Mesenchymal stem cell (in vitro differentiated cells and primary cell): ENCODE measurements around the gene TMEM50B. TPM values are rescaled to one million over a fixed set of nuclear protein-coding genes. Genes with fewer than 3 reads are reported as not detected.
A peak's percentile ranks its signal among the peaks of the same experiment; 100 is the strongest.

ENCODE experiments used
- DNase-seq: peaks from one replicate; pipeline ENCODE4 v3.0.0-alpha.2; 2013
- H2AFZ ChIP-seq: one replicate; pipeline ENCODE4 v1.6.1; 2013; ENCODE audit warnings: low read depth, mild to moderate bottlenecking, control low read depth, inconsistent platforms, low read length, moderate library complexity
- H2AK5ac ChIP-seq: 2 replicates; pipeline ENCODE4 v1.6.1; 2013; ENCODE audit warnings: low read length, moderate library complexity, mild to moderate bottlenecking, inconsistent platforms; ENCODE audit not compliant: severe bottlenecking
- H2BK120ac ChIP-seq: one replicate; pipeline ENCODE4 v1.6.1; 2013; ENCODE audit warnings: low read depth, mild to moderate bottlenecking, inconsistent platforms, low read length, moderate library complexity
- H2BK12ac ChIP-seq, 2 experiments: one replicate each; pipeline ENCODE4 v1.6.1; 2013; ENCODE audit warnings: inconsistent platforms in 2 of 2, low read length in 2 of 2, mild to moderate bottlenecking in 2 of 2, moderate library complexity in 2 of 2, control low read depth in 1 of 2
- H2BK15ac ChIP-seq: one replicate; pipeline ENCODE4 v1.6.1; 2013; ENCODE audit warnings: mild to moderate bottlenecking, low read depth, inconsistent platforms; ENCODE audit not compliant: poor library complexity, severe bottlenecking
- H2BK5ac ChIP-seq: 2 replicates; pipeline ENCODE4 v1.6.1; 2013; ENCODE audit warnings: low read depth, mild to moderate bottlenecking, low read length, control low read depth, inconsistent platforms; ENCODE audit not compliant: poor library complexity, severe bottlenecking
- H3K14ac ChIP-seq, 2 experiments: one replicate each; pipeline ENCODE4 v1.6.1; 2013; ENCODE audit warnings: inconsistent platforms in 2 of 2, low read length in 2 of 2, control low read depth in 1 of 2, mild to moderate bottlenecking in 1 of 2, moderate library complexity in 1 of 2
- H3K18ac ChIP-seq, 2 experiments: one replicate each; pipeline ENCODE4 v1.6.1; 2013; ENCODE audit warnings: inconsistent platforms in 2 of 2, low read length in 2 of 2, control low read depth in 1 of 2, low read depth in 1 of 2, mild to moderate bottlenecking in 1 of 2
- H3K23ac ChIP-seq, 2 experiments: one replicate each; pipeline ENCODE4 v1.6.1; 2013; ENCODE audit warnings: inconsistent platforms in 2 of 2, low read length in 2 of 2, mild to moderate bottlenecking in 2 of 2, moderate library complexity in 2 of 2, control low read depth in 1 of 2
- H3K27ac ChIP-seq: 2 replicates; pipeline ENCODE4 v1.5.1; 2013; ENCODE audit warnings: mild to moderate bottlenecking, moderate library complexity, low read length, control low read depth, inconsistent platforms; ENCODE audit not compliant: poor library complexity, severe bottlenecking
- H3K27me3 ChIP-seq, 2 experiments: 2 replicates each; pipeline versions ENCODE4 v1.6.1 to v1.7.0; 2013; ENCODE audit warnings: low read length in 2 of 2, mild to moderate bottlenecking in 2 of 2, moderate library complexity in 2 of 2, control low read depth in 1 of 2, inconsistent platforms in 1 of 2; ENCODE audit not compliant: control insufficient read depth in 1 of 2, insufficient read depth in 1 of 2
- H3K36me3 ChIP-seq, 2 experiments: 2 replicates each; pipeline versions ENCODE4 v1.6.1 to v1.7.0; 2013; ENCODE audit warnings: low read length in 2 of 2, control low read depth in 1 of 2, inconsistent platforms in 1 of 2, low read depth in 1 of 2, mild to moderate bottlenecking in 1 of 2; ENCODE audit not compliant: insufficient read depth in 2 of 2, control insufficient read depth in 1 of 2
- H3K4ac ChIP-seq, 2 experiments: one replicate each; pipeline ENCODE4 v1.6.1; 2013; ENCODE audit warnings: inconsistent platforms in 2 of 2, low read length in 2 of 2, mild to moderate bottlenecking in 2 of 2, moderate library complexity in 2 of 2, control low read depth in 1 of 2, low read depth in 1 of 2
- H3K4me1 ChIP-seq: 2 replicates; pipeline ENCODE4 v1.6.1; 2013; ENCODE audit warnings: low read depth, low read length, control low read depth; ENCODE audit not compliant: control insufficient read depth, insufficient read depth
- H3K4me2 ChIP-seq: 2 replicates; pipeline ENCODE4 v1.6.1; 2013; ENCODE audit warnings: low read length, mild to moderate bottlenecking, inconsistent platforms; ENCODE audit not compliant: poor library complexity, severe bottlenecking
- H3K4me3 ChIP-seq, 2 experiments: 2 replicates each; pipeline versions ENCODE4 v1.5.1 to v1.7.0; 2013; ENCODE audit warnings: low read length in 2 of 2, mild to moderate bottlenecking in 2 of 2, control low read depth in 1 of 2, low read depth in 1 of 2; ENCODE audit not compliant: insufficient read depth in 1 of 2
- H3K79me1 ChIP-seq: replicated peaks from 2 replicates; pipeline ENCODE4 v1.6.1; 2013; ENCODE audit warnings: mild to moderate bottlenecking, control low read depth, low read length, inconsistent platforms; ENCODE audit not compliant: poor library complexity, severe bottlenecking
- H3K9ac ChIP-seq: 2 replicates; pipeline ENCODE4 v1.7.0; 2013; ENCODE audit warnings: mild to moderate bottlenecking, low read length, moderate library complexity
- H3K9me3 ChIP-seq: 2 replicates; pipeline ENCODE4 v1.7.0; 2013; ENCODE audit warnings: mild to moderate bottlenecking, low read length; ENCODE audit not compliant: control insufficient read depth
- H4K8ac ChIP-seq: one replicate; pipeline ENCODE4 v1.6.1; 2013; ENCODE audit warnings: inconsistent platforms, mild to moderate bottlenecking, low read length, moderate library complexity
- H4K91ac ChIP-seq: one replicate; pipeline ENCODE4 v1.6.1; 2013; ENCODE audit warnings: mild to moderate bottlenecking, low read length, inconsistent platforms
- WGBS: methylation state at CpG from one replicate; pipeline ENCODE4 v1.1.7; 2013; ENCODE audit warnings: mixed read lengths; 5-methylcytosine and 5-hydroxymethylcytosine counted together
- polyA plus RNA-seq, 2 experiments: library from polyadenylated mRNA; stranded (reverse); fragments of 200-250 nt; gene quantifications; one replicate each; pipeline ENCODE4 v1.2.3, GENCODE V29; 2013

TMEM50B gene
- 22.9 TPM for polyA plus RNA-seq (2013, experiment 1 of 2)
- 24.7 TPM for polyA plus RNA-seq (2013, experiment 2 of 2)

DNA sequence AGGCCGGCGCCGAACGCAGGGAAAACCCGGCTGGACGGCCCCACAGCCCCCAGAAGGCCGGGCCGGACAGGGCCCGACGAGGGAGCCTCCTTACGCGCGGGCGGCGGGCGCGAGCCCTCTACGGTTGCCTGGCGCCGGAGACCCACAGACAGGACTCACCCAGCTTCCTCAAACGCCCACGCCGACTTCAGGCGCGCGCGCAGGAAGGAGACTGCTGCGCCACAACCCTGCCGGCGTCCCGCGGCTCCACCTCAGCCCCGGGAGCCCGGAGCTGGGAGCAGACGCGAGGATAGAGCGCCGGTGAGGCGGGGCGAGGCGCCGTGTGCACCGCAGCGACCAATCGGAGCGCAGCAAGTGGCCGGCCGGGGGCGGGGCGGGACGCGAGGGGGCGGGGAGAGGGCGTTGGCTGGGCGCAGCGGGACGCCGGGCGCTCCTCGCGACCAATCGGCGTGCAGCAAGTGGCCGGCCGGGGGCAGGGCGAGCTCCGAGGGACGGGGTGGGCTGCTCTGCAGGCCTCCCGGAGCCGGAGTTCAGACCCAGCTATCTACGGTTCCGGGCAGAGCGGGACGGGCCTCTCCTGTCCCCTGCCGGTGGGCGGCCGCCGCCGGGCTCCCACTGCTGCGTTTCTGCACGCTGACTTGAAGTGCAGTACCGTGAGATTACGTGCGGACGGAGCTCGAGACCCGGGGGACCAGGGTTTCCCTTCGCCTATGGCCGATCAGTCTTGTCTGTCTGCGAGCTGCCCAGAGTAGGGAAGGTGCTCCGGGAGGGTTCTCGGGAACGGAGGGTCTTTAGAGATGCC, at the start of gene TMEM50B:
Gene TMEM50B (minus strand): TSS at position 296 of the 802 bp plus-strand sequence. CDS start 11,089 bp downstream, outside the sequence.
- WGBS = under 1% methylated on average over 87 of the region's 93 CpGs
- H2AFZ ChIP-seq = peak within 1 kb of the TSS; percentile 85
- H3K4me1 ChIP-seq = peaks cover 8% of the 10 kb centered on the region
- no peaks in the 10 kb centered on the region for H3K9me3 ChIP-seq
- H3K27ac ChIP-seq = peak within 1 kb of the TSS; percentile 88
- H4K91ac ChIP-seq = peak within 1 kb of the TSS; percentile 79
- peak within 1 kb of the TSS; percentile 68 for H2BK5ac ChIP-seq
- no peaks in the 10 kb centered on the region for H3K27me3 ChIP-seq
- peak within 1 kb of the TSS; percentile 97 for H2BK15ac ChIP-seq
- no peak within 1 kb of the TSS for H2BK120ac ChIP-seq
- H2BK12ac ChIP-seq = peak within 1 kb of the TSS in 1 of 2 experiments; percentile 78
- H3K9ac ChIP-seq = peak within 1 kb of the TSS; percentile 99
- peak within 1 kb of the TSS; percentile 98 to 99 for H3K4me3 ChIP-seq
- H3K36me3 ChIP-seq = no peaks in the 10 kb centered on the region
- H3K79me1 ChIP-seq = peaks cover 6% of the 10 kb centered on the region
- peak; percentile 94 for DNase-seq
- peak within 1 kb of the TSS; percentile 88 to 97 for H3K4ac ChIP-seq
- H3K18ac ChIP-seq = peak within 1 kb of the TSS; percentile 95 to 98
- peak within 1 kb of the TSS in 1 of 2 experiments; percentile 100 for H3K23ac ChIP-seq
- H4K8ac ChIP-seq = peak within 1 kb of the TSS; percentile 87
- peak within 1 kb of the TSS; percentile 87 for H3K4me2 ChIP-seq
- no peak within 1 kb of the TSS for H2AK5ac ChIP-seq
- peak within 1 kb of the TSS in 1 of 2 experiments; percentile 100 for H3K14ac ChIP-seq

DNA sequence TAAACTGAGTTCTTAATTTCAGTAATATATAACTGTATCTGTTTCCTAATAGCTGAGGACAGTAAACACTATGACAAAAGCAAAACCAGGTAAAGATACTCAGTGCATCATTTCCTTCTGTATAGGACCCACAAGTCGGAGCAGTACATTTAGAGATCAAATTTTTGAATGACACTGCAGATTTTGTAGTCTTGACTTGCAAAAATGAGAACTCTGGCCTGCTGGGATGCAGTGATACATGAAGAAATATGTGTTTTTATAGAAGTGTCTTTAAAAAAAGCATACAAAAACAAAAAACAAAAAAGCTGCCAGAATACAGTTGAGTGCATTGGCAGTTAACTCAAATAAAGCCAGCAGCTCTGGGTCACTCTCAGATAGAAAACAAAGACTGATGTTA, 43.2 kb upstream of the TMEM50B start:
- no peak overlapping the region for H3K14ac ChIP-seq
- no peak overlapping the region for H4K91ac ChIP-seq
- no peak overlapping the region for H2BK12ac ChIP-seq
- no peak overlapping the region for H2BK5ac ChIP-seq
- no peak overlapping the region for H3K9ac ChIP-seq
- DNase-seq = no peak
- H2BK120ac ChIP-seq = no peak overlapping the region
- no peak overlapping the region for H3K4ac ChIP-seq
- H3K9me3 ChIP-seq = no peaks in the 10 kb centered on the region
- no peak overlapping the region for H2AK5ac ChIP-seq
- no peaks in the 10 kb centered on the region for H3K27me3 ChIP-seq
- no peak overlapping the region for H3K18ac ChIP-seq
- no peak overlapping the region for H3K4me3 ChIP-seq
- no peak overlapping the region for H3K23ac ChIP-seq
- no peak overlapping the region for H3K4me2 ChIP-seq
- WGBS = 100% methylated on average over 1 of the region's 1 CpG
- peaks cover 29 to 77% of the 10 kb centered on the region in 2 experiments for H3K36me3 ChIP-seq
- no peak overlapping the region for H2AFZ ChIP-seq
- no peak overlapping the region for H3K27ac ChIP-seq
- H3K79me1 ChIP-seq = peaks cover 3% of the 10 kb centered on the region
- no peaks in the 10 kb centered on the region for H3K4me1 ChIP-seq
- no peak overlapping the region for H4K8ac ChIP-seq
- H2BK15ac ChIP-seq = no peak overlapping the region

DNA sequence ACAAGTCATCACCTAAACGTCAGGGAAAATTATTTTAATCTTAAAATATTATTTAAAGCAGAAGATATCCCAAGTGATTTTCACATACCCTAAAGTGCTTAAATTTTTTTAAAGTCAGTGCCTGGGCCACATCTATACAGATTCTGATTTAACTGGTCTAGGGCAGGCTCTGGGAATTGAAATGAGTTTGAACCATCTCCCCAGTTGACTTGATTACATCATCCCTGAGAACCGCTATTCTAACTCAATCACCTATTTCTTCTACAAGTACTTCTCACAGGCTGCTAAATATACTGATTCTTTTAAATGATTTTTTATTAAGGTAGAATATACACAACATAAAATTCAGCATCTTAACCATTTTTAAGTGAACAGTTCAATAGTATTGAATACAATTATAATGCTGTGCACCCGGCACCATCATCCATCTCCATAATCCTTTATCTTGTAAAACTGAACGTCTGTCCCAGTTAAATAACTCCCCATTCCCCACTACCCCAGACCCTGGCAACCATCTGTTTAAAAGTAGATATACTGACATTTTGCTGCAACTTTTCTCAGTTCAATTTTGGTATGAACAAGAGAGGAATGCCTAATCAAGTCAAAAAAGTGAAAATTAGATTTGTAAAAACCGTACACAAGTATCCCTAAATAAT, 42.7 kb upstream of the TMEM50B start:
- Histone ChIP-seq H3K27me3 (no peaks in the 10 kb centered on the region), H4K91ac (no peak overlapping the region), H3K23ac (no peak overlapping the region), H3K4me1 (no peaks in the 10 kb centered on the region), H3K14ac (no peak overlapping the region), H3K4me3 (no peak overlapping the region), H2BK120ac (no peak overlapping the region), H3K4me2 (no peak overlapping the region), H3K9me3 (no peaks in the 10 kb centered on the region), H3K4ac (no peak overlapping the region), H4K8ac (no peak overlapping the region), H2BK12ac (no peak overlapping the region), H2AK5ac (no peak overlapping the region), H3K18ac (no peak overlapping the region), H3K36me3 (peaks cover 26 to 77% of the 10 kb centered on the region in 2 experiments), H2AFZ (no peak overlapping the region), H3K27ac (no peak overlapping the region), H2BK5ac (no peak overlapping the region), H3K9ac (no peak overlapping the region), H2BK15ac (no peak overlapping the region), H3K79me1 (peaks cover 3% of the 10 kb centered on the region)
- DNase-seq = no peak
- 100% methylated on average over 1 of the region's 5 CpGs for WGBS

- H2BK15ac ChIP-seq = no peak overlapping the region
- H3K36me3 ChIP-seq = peaks cover 22 to 78% of the 10 kb centered on the region in 2 experiments
- no peak overlapping the region for H4K8ac ChIP-seq
- no peak overlapping the region for H3K27ac ChIP-seq
- no peak overlapping the region for H2BK120ac ChIP-seq
- no peak overlapping the region for H2BK12ac ChIP-seq
- no peak for DNase-seq
- no peak overlapping the region for H3K18ac ChIP-seq
- 98% methylated on average over 4 of the region's 4 CpGs for WGBS
- no peak overlapping the region for H4K91ac ChIP-seq
- H3K23ac ChIP-seq = no peak overlapping the region
- H3K4me1 ChIP-seq = no peaks in the 10 kb centered on the region
- no peak overlapping the region for H3K9ac ChIP-seq
- no peak overlapping the region for H3K4me2 ChIP-seq
- H2AK5ac ChIP-seq = no peak overlapping the region
- H3K4ac ChIP-seq = no peak overlapping the region
- no peak overlapping the region for H2AFZ ChIP-seq
- H3K79me1 ChIP-seq = peaks cover 4% of the 10 kb centered on the region
- H3K9me3 ChIP-seq = no peaks in the 10 kb centered on the region
- H2BK5ac ChIP-seq = no peak overlapping the region
- H3K27me3 ChIP-seq = no peaks in the 10 kb centered on the region
- H3K4me3 ChIP-seq = no peak overlapping the region
- no peak overlapping the region for H3K14ac ChIP-seq
These were observed 39.1 kb upstream of the TMEM50B start for GRCh38 chr21:33518899-33519298.
